HG02642 (cell line): ENCODE data around the gene LHFPL6.

Experiments
- ATAC-seq: cut with Tn5 transposase; IDR thresholded peaks from one replicate; pipeline ENCODE4 v1.9.1; 2021; ENCODE audit warnings: mild to moderate bottlenecking; ENCODE audit not compliant: unreplicated experiment, poor library complexity

The LHFPL6 gene

DNA sequence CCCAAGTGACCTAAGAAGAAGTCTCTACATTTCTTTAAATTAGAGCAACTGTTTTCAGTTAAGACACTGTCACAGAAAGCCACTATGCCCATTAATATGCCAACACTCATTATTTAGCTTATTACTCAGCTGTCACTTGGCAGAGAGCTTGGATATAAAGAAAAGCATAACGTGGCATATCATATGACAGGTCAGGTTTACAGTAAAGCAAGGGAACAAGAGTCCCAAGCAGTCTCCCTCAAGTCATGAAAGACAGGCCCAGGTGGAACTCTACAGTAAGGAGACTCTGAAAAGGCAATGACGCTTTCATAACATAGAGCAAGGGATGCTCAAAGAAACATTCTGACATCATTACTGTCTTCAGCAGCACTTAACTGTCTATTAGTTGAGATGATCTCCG is 6.3 kb downstream of the LHFPL6 start:
- ATAC-seq = no peak

DNA sequence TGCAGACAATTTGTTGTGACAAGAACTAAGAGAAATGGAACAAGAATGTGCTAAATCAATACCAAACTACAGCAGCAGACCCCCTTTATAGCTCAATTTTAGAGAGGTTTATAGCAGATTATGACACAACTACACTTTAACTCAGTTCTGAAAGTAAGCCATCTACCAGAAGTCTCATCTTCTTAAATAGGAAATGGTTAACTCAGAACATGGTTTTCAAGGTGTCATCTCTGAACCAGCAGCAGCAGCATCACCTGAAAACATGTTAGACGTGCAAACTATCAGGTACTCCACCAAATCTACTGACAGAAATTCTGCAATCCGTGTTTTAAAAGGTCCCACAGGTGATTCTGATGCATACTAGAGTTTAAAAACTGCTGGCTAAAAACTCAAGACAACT is 6.8 kb downstream of the LHFPL6 start:
- no peak for ATAC-seq

DNA sequence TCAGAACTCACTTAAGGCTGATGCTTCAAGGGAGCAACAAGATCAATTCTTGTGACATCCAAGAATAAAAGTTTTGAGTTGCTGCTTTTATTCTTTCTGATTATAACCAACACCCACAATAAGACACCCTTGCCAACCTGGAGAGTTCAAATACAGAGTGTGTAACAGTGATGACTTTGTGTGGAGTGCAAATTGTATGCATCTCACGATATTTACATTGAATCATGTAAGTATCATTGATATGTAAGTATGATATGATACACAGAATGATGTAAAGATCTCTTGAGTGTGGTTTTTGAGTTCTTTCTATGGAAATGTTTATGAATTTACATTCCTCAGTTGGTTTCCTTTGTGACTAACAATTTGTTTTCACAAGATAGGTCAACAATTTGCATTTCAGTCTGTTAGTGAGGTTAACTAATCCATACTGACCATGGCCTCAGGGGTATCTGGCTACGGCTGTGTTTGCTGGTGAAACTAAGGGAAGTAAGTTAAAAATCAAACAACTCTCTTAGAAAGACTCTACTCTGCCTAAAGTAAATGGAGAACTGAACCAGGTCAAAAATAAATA is 12.4 kb downstream of the LHFPL6 start:
- ATAC-seq = no peak

GRCh38 chr13:39588384-39588783 is 14.6 kb downstream of the LHFPL6 start:
- no peak for ATAC-seq

- ATAC-seq = no peak
Measured at GRCh38 chr13:39587939-39588338, 15.1 kb downstream of the LHFPL6 start.

DNA sequence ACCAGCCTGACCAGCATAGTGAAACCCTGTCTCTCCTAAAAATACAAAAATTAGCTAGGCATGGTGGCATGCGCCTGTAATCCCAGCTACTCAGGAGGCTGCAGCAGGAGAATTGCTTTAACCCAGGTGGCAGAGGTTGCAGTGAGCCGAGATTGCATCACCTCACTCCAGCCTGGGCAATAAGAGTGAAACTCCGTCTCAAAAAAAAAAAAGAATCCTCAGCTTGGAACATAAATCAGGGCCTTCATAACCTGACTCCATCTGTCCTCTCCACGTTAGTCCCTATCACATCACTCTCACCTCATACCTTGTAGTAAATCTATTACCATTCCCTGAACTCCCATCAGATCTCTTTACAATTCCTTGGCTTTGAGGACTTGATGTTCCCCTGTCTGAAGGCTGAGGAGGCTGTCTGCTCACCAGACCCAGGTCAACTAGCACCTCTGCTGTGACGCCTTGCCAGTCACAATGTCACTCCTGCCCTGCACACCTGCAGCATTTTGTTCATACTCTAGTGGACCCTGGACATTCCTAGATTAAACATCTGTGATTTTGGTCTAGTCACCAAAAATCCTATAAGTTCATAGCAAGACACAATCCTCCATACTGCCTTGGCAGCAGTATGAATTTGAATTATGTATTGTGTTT is 15.9 kb downstream of the LHFPL6 start:
- no peak for ATAC-seq

DNA sequence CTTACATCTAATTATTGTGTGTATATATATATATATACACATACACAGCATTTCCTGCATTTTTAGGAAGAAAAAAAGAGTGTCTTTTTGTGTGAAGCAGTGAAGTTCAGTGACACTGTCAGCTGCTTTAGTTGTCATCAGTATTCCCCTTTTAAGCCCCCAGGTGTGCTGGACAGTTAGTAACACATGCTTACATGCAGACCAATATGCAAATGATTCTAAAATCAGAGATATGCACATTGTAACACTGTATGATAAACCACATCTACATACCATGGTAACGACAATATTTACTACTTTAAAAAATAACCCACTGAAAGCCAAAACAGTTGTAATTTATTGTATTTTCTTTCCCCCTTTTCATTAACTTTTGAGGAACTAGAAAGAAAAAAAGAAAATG is 16.8 kb downstream of the LHFPL6 start:
- ATAC-seq = no peak

- no peak for ATAC-seq
Measured at GRCh38 chr13:39585219-39585618, 17.8 kb downstream of the LHFPL6 start.

DNA sequence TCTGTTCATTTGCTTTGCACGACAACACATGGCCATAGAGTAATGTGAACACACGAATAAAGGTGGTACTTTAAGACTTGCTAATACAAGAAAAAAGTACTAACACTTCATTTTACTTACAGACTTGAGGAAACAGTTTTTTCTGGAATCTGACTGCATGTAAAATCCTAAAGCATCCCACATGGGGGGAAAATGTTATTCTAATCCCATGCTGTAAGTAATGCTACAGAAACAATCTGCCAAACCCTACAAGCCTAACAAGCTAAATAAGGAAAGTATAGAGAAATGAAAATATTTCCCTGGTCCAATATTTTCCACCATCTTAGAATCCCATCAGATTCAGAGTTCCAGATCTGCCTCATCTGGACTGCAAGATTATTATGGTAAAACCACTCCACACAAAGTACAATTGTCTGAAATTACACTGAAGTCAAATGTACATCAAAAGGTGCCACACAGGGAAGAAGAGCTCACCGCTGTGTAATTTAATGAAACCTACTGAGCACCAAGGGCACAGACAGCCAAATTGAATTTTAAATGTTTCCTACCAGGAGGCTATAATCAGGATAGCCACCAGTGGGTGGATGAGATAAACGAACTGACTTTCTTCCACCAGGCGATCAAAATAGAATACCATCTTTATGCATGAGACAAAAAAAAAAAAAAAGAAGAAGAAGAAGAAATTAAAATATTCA is 22.0 kb downstream of the LHFPL6 start:
- no peak for ATAC-seq

DNA sequence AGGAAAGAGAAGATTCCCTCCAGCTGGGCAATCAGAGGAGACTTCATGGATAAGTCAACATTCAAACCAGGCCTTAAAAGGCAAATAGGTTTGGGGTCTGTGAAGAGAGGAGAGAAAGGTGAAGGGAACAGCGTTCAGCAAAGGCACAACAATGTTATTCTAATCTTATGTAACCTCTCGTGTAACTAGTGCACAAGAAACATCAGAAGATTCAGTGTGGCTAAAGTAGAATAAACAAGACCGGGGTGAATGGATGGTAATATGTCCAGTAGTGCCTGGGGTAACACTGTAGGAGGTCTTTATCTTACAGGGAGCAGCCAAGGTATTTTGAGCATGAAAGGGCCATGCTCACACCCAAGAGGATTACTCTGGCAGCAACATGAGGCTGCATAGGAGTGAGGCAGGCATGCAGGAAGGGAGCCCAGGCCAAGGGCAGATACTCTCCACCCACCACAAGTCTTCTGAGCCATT is 24.1 kb downstream of the LHFPL6 start:
- ATAC-seq = no peak

DNA sequence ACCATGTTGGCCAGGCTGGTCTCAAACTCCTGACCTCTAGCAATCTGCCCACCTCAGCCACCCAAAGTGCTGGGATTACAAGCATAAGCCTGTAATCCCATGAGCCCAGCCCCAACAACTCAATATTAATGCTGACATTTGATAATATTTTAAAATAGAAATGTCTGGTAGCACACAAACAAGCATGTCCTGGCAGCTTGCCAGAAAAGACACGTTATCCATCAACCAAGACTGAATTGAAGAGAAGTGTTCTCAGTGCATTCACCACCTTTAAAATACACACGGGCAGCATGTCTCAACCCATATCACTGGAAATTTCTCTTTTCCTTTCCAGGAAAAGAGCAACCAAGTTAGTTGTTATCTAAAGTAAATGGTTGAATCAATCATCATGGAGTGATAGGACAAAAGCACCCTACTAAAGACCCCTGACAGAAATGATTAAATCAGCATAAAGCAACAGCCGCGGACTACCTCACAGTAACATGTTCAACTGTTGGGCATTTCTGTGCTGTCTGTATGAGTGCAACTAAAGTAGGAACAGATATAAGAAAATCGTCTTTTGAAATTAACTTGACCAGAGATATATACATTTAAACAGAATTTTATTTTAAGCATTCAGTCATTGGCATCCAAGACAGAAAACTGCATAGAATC is 25.0 kb downstream of the LHFPL6 start:
- ATAC-seq = no peak

- no peak for ATAC-seq
Measured at GRCh38 chr13:39577203-39577602, 25.8 kb downstream of the LHFPL6 start.

GRCh38 chr13:39575641-39576238 is 27.3 kb downstream of the LHFPL6 start:
- no peak for ATAC-seq

- ATAC-seq = no peak
Measured at GRCh38 chr13:39571502-39572092, 31.4 kb downstream of the LHFPL6 start.

GRCh38 chr13:39567569-39567968 is 35.4 kb downstream of the LHFPL6 start:
- no peak for ATAC-seq

- ATAC-seq = no peak
Measured at GRCh38 chr13:39566216-39566869, 36.6 kb downstream of the LHFPL6 start.

- ATAC-seq = no peak
Measured at GRCh38 chr13:39565036-39565949, 37.7 kb downstream of the LHFPL6 start.

DNA sequence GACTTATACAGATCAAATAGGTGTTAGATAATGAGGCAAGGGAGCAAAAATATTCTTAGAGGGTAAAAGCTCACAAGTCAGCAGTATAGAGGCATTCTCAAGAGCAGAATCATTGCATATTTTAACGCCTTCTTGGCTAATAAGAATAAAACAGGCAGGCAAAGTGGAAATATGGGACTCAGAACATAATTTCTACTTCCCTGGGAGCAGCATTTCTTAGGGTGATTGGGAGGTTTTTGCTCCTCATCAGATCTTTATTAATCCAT is 39.6 kb downstream of the LHFPL6 start:
- ATAC-seq = no peak

DNA sequence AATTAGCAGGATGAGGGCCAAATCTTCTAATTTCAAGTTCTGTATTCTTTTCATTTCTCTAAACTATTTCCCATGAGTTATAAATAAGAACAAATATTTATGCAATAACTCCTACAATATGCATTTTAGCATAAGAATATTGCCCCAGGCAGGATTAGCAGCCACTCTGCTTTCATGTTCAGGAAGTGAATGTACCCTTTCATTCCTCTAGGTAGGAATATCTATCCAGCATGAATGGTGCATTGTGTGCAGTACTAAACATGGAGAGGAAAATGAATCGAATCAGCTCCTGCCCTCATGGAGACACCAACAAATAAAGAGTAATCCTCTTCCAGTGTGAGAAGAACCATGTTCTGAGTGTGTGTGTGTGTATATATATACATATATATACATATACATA is 41.0 kb downstream of the LHFPL6 start:
- no peak for ATAC-seq
